Cortex of kidney (tissue), 1 donor: ENCODE results near the gene SDHAF1.
"Not testable (repeated sequence)": the region's sequence is repeated elsewhere in the genome, so short reads cannot be mapped to it uniquely, and the experiment has no call there.

Source experiments
- DNase-seq: peaks from one replicate; lab custom pipeline; 2025; lab: John Stamatoyannopoulos, UW

The SDHAF1 gene

GRCh38 chr19:35995048-35995993, at the start of gene SDHAF1:
SDHAF1 (plus strand) TSS chr19:35995188; CDS start chr19:35995275, 87 bp downstream.
- peak; percentile 38 for DNase-seq

GRCh38 chr19:35946203-35946602, 48.8 kb upstream of the SDHAF1 start:
- no peak for DNase-seq

GRCh38 chr19:35949131-35949530, 45.9 kb upstream of the SDHAF1 start:
- no peak for DNase-seq

- DNase-seq: no peak
These were observed 38.9 kb upstream of the SDHAF1 start for GRCh38 chr19:35955881-35956634.

GRCh38 chr19:35957411-35957810, 37.6 kb upstream of the SDHAF1 start:
- not testable (repeated sequence) for DNase-seq

GRCh38 chr19:35958660-35959039, 36.3 kb upstream of the SDHAF1 start:
- DNase-seq: no peak

- DNase-seq: no peak
These were observed 35.7 kb upstream of the SDHAF1 start for GRCh38 chr19:35959040-35959967.

GRCh38 chr19:35959968-35960320, 35.0 kb upstream of the SDHAF1 start:
- no peak for DNase-seq

- DNase-seq: no peak
These were observed 34.5 kb upstream of the SDHAF1 start for GRCh38 chr19:35960432-35960972.

GRCh38 chr19:35963514-35963913, 31.5 kb upstream of the SDHAF1 start:
- no peak for DNase-seq

- DNase-seq: no peak
These were observed 28.2 kb upstream of the SDHAF1 start for GRCh38 chr19:35966771-35967170.

- no peak for DNase-seq
These were observed 21.5 kb upstream of the SDHAF1 start for GRCh38 chr19:35973487-35973886.

GRCh38 chr19:35975608-35976214, 19.3 kb upstream of the SDHAF1 start:
- DNase-seq: no peak

GRCh38 chr19:35977446-35978222, 17.4 kb upstream of the SDHAF1 start:
- DNase-seq: no peak

GRCh38 chr19:35978271-35978670, 16.7 kb upstream of the SDHAF1 start:
- no peak for DNase-seq

- DNase-seq: no peak
These were observed 16.1 kb upstream of the SDHAF1 start for GRCh38 chr19:35978832-35979365.

GRCh38 chr19:35980997-35981396, 14.0 kb upstream of the SDHAF1 start:
- not testable (repeated sequence) for DNase-seq

GRCh38 chr19:35983177-35983576, 11.8 kb upstream of the SDHAF1 start:
- no peak for DNase-seq

GRCh38 chr19:35986111-35986510, 8.9 kb upstream of the SDHAF1 start:
- no peak for DNase-seq
